KMS-11 (cell line): Measurements from ENCODE around the gene INPP5D.
"Not testable (repeated sequence)": the region's sequence is repeated elsewhere in the genome, so short reads cannot be mapped to it uniquely, and the experiment has no call there.

Source experiments
- H2AFZ ChIP-seq: fragments of 200-600 bp; sonication (generic); 2 replicates; pipeline ENCODE4 v1.6.1; 2016; ENCODE audit warnings: antibody characterized with exemption, mixed run types, low read depth
- H3K27ac ChIP-seq: fragments of 200-600 bp; sonication (generic); 2 replicates; pipeline ENCODE4 v1.6.1; 2016; ENCODE audit warnings: mild to moderate bottlenecking, mixed run types
- H3K27me3 ChIP-seq: fragments of 200-600 bp; sonication (generic); 2 replicates; pipeline ENCODE4 v1.6.1; 2017; ENCODE audit warnings: mild to moderate bottlenecking, low read depth, mixed run types, moderate library complexity; ENCODE audit not compliant: insufficient read depth
- H3K36me3 ChIP-seq: fragments of 200-600 bp; sonication (generic); 2 replicates; pipeline ENCODE4 v1.6.1; 2017; ENCODE audit warnings: mild to moderate bottlenecking, mixed run types; ENCODE audit not compliant: insufficient read depth
- H3K4me1 ChIP-seq: fragments of 200-600 bp; sonication (generic); 2 replicates; pipeline ENCODE4 v1.6.1; 2016; ENCODE audit warnings: mild to moderate bottlenecking, low read depth, mixed run types; ENCODE audit not compliant: poor library complexity, severe bottlenecking
- H3K4me2 ChIP-seq: fragments of 200-600 bp; sonication (generic); 2 replicates; pipeline ENCODE4 v1.7.0; 2016; ENCODE audit warnings: mild to moderate bottlenecking, mixed run types
- H3K4me3 ChIP-seq: fragments of 200-600 bp; sonication (generic); IDR thresholded peaks from 2 replicates; pipeline ENCODE4 v1.6.1; 2017; ENCODE audit warnings: low read depth, low read length, mixed read lengths; ENCODE audit not compliant: insufficient read depth
- H3K79me2 ChIP-seq: fragments of 200-600 bp; sonication (generic); 2 replicates; pipeline ENCODE4 v1.6.1; 2016; ENCODE audit warnings: low read depth, mixed run types; ENCODE audit not compliant: insufficient read depth
- H3K9ac ChIP-seq: fragments of 200-600 bp; sonication (generic); 2 replicates; pipeline ENCODE4 v1.6.1; 2016; ENCODE audit warnings: mild to moderate bottlenecking, mixed run types
- H4K20me1 ChIP-seq: fragments of 200-600 bp; sonication (generic); 2 replicates; pipeline ENCODE4 v1.6.1; 2016; ENCODE audit warnings: mild to moderate bottlenecking, mixed run types; ENCODE audit not compliant: insufficient read depth
- TF ChIP-seq, protein P1 (sequence below): fragments of 200-600 bp; sonication (generic); conservative IDR thresholded peaks from 2 replicates; pipeline ENCODE4 v1.6.1; 2017; ENCODE audit warnings: low read depth, mild to moderate bottlenecking, antibody characterized with exemption, low read length, moderate library complexity, mixed read lengths

The INPP5D gene

DNA sequence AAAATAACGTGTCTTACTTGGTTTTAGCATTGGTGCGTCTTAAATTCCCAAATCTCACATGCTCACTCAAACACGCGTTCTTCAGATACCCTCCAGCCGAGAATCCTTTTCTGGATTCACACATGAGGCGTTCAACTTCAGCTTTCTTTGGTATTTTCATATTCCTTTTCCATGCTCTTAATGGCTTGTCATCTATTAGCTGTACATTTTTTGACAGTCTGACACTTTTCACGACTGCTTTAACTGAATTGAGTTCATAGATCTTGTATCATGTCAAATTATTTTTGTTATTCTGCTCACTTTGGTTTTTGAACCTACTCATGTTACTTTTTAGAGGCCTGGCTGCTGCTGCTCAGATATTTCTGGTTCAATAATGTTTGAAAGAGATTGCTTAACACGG is 59.0 kb downstream of the INPP5D start:
- no peak overlapping the region for H3K4me2 ChIP-seq
- no peaks in the 10 kb centered on the region for H3K27me3 ChIP-seq
- H3K9ac ChIP-seq, result no peak overlapping the region
- no peaks in the 10 kb centered on the region for H3K4me1 ChIP-seq
- no peak overlapping the region for H2AFZ ChIP-seq
- no peaks in the 10 kb centered on the region; the same call in 1 of the 2 replicates for H3K79me2 ChIP-seq
- H3K36me3 ChIP-seq, result no peaks in the 10 kb centered on the region
- H3K4me3 ChIP-seq, result no peak overlapping the region
- TF ChIP-seq, protein P1, sequence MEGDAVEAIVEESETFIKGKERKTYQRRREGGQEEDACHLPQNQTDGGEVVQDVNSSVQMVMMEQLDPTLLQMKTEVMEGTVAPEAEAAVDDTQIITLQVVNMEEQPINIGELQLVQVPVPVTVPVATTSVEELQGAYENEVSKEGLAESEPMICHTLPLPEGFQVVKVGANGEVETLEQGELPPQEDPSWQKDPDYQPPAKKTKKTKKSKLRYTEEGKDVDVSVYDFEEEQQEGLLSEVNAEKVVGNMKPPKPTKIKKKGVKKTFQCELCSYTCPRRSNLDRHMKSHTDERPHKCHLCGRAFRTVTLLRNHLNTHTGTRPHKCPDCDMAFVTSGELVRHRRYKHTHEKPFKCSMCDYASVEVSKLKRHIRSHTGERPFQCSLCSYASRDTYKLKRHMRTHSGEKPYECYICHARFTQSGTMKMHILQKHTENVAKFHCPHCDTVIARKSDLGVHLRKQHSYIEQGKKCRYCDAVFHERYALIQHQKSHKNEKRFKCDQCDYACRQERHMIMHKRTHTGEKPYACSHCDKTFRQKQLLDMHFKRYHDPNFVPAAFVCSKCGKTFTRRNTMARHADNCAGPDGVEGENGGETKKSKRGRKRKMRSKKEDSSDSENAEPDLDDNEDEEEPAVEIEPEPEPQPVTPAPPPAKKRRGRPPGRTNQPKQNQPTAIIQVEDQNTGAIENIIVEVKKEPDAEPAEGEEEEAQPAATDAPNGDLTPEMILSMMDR, result no peak
- H4K20me1 ChIP-seq, result no peaks in the 10 kb centered on the region
- H3K27ac ChIP-seq, result no peak overlapping the region

DNA sequence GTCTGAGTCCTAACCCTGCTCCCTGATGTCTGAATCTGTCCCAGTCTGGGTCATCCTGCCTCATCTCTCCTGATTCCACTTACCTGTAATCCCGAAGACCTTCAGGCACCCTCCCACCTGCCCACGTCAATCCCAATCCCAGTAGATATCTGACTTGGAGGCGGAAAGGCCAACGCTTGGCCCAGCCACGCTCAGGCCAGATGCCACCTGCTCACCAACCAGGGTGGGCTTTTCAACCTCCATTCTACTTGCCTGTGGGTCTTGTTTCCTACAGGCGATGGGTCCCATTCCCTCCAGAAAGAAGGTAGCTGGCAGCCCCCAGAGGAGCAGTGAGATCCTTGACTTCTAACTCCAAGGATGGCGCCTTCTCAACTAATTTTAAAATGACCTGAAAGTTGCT is 59.7 kb downstream of the INPP5D start:
- Histone ChIP-seq H3K4me2 (no peak overlapping the region), H3K27me3 (no peaks in the 10 kb centered on the region), H3K27ac (no peak overlapping the region), H3K4me1 (no peaks in the 10 kb centered on the region), H3K4me3 (no peak overlapping the region), H4K20me1 (no peaks in the 10 kb centered on the region), H2AFZ (no peak overlapping the region), H3K36me3 (no peaks in the 10 kb centered on the region), H3K9ac (no peak overlapping the region), H3K79me2 (no peaks in the 10 kb centered on the region; the same call in 1 of the 2 replicates)
- TF ChIP-seq, protein P1, result no peak

DNA sequence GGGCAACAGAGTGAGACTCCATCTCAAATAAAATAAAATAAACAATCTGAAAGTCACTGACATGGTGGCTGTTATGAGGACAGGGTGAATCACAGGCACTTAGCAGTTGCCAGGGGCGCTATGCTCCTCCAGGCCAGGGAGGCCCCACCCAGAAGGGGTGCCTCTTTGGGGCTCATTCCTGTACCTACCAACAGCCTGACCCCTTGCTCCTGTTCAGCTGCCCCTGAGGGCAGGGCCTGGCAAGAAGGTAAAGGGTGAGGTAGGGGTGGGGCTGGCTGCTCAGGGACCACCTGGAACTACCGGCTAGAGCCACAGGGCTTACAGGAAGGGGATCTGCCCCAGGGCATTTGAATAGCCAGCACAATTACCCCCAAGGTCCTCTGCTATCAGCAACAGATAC is 60.3 kb downstream of the INPP5D start:
- TF ChIP-seq, protein P1, result no peak
- no peaks in the 10 kb centered on the region; the same call in 1 of the 2 replicates for H3K79me2 ChIP-seq

DNA sequence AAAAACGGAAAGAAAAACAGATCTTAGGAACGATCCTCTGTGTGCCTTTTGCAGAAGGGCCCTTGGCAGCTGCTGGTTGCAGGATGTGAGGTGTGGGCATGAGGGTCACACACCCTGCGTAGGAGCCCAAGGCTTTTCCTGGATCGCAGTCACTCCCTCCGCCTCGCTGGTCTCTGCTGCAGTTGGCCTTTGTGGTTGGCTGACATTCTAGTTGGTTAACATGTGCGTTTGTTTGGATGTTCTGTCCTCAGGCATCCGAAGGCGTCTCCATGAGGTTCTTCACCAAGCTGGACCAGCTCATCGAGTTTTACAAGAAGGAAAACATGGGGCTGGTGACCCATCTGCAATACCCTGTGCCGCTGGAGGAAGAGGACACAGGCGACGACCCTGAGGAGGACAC is 61.7 kb downstream of the INPP5D start:
- Histone ChIP-seq H4K20me1 (no peaks in the 10 kb centered on the region), H3K36me3 (no peaks in the 10 kb centered on the region), H3K4me1 (no peaks in the 10 kb centered on the region), H3K27ac (no peak overlapping the region), H3K27me3 (no peaks in the 10 kb centered on the region), H3K4me3 (no peak overlapping the region), H3K4me2 (no peak overlapping the region), H3K79me2 (no peaks in the 10 kb centered on the region; the same call in 1 of the 2 replicates), H3K9ac (no peak overlapping the region), H2AFZ (no peak overlapping the region)
- TF ChIP-seq, protein P1, result no peak

More for the DNA sequence above, 60.3 kb downstream of the INPP5D start:
- Histone ChIP-seq H3K4me1 (no peaks in the 10 kb centered on the region), H3K36me3 (no peaks in the 10 kb centered on the region), H3K4me2 (no peak overlapping the region), H3K27me3 (no peaks in the 10 kb centered on the region), H3K9ac (no peak overlapping the region), H3K4me3 (no peak overlapping the region), H3K27ac (no peak overlapping the region), H4K20me1 (no peaks in the 10 kb centered on the region), H2AFZ (no peak overlapping the region)

DNA sequence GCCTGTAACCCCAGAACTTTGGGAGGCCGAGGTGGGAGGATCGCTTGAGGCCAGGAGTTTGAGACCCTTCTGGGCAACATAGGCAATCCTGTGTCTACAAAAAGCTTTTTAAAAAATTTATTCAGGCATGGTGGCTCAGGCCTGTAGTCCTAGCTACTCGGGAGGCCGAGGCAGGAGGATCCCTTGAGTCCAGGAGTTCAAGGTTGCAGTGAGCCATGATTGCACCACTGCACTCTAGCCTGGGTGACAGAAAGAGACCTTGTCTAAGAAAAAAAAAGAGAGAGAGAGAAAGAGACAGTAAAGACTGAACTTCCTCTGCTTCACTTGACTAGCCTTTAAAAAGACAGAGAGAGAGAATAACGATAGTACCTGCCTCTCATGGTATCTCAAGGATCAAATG is 62.4 kb downstream of the INPP5D start:
- Histone ChIP-seq H3K4me2 (no peak overlapping the region), H3K9ac (no peak overlapping the region), H3K27ac (no peak overlapping the region), H3K79me2 (no peaks in the 10 kb centered on the region; the same call in 1 of the 2 replicates), H3K4me1 (no peaks in the 10 kb centered on the region), H3K27me3 (no peaks in the 10 kb centered on the region), H3K36me3 (no peaks in the 10 kb centered on the region), H4K20me1 (no peaks in the 10 kb centered on the region), H3K4me3 (no peak overlapping the region), H2AFZ (no peak overlapping the region)
- TF ChIP-seq, protein P1, result no peak

DNA sequence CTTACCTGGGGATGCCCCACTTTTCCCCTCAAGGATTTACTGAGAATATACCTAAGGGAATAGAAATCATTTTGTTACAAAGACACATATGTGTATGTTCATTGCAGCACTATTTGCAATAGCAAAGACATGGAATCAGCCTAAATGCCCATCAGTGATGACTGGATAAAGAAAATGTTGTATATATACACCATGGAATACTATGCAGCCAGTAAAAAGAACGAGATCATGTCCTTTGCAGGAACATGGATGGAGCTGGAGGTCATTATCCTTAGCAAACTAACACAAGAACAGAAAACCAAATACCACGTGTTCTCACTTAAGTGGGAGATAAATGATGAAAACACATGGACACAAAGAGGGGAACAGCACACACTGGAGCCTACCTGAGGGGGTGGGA is 63.4 kb downstream of the INPP5D start:
- not testable (repeated sequence) for H3K9ac ChIP-seq, H3K27me3 ChIP-seq, H3K79me2 ChIP-seq, H3K4me1 ChIP-seq, H2AFZ ChIP-seq, H4K20me1 ChIP-seq, H3K4me2 ChIP-seq, H3K4me3 ChIP-seq, H3K36me3 ChIP-seq, H3K27ac ChIP-seq
